ENCODE measurements around the gene CHMP4B. TPM values are rescaled to one million over a fixed set of nuclear protein-coding genes. Genes with fewer than 3 reads are reported as not detected.
"Not testable (repeated sequence)": the region's sequence is repeated elsewhere in the genome, so short reads cannot be mapped to it uniquely, and the experiment has no call there.

The CHMP4B gene
- total RNA-seq, 1 experiment from 2014 or later = 34.3 TPM

DNA sequence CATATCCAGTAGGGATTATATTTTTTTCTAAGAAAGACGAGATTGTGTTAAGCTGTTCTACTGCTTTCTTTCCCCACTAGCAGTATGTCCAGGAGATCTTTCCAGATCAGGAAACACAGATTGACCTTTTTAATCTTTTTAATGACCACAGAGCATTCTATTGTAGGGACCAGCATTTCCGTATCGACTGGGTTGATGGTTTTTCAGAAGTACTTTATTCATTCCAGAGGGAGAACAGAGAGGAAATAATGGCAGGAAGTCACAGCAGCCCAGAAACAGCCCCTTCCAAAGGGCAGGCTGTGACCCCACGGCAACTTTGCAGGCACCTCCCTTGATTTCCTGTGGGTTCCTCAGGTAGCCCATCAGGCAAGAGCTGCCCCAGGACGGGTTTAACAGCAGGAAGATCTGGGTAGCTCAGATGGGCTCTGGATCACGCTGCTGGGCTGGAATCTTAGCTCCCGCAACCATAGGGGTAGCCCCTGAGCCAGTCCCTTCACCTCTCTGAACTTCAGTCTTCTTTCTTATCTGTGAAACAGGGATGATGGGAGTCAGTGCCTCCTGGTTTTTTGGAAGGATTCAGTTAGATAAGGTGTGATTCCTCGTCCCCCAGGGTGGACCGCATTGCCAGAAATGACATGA, 23.8 kb upstream of the CHMP4B start:
- in situ Hi-C loops (cut with HindIII; ENCODE audit: low pct_unique_long_range_greater_than_20kb, low sequenced_read_pairs) = no loop called here
- DNase-seq (ENCODE audit: low read depth, low spot score) = no peak

DNA sequence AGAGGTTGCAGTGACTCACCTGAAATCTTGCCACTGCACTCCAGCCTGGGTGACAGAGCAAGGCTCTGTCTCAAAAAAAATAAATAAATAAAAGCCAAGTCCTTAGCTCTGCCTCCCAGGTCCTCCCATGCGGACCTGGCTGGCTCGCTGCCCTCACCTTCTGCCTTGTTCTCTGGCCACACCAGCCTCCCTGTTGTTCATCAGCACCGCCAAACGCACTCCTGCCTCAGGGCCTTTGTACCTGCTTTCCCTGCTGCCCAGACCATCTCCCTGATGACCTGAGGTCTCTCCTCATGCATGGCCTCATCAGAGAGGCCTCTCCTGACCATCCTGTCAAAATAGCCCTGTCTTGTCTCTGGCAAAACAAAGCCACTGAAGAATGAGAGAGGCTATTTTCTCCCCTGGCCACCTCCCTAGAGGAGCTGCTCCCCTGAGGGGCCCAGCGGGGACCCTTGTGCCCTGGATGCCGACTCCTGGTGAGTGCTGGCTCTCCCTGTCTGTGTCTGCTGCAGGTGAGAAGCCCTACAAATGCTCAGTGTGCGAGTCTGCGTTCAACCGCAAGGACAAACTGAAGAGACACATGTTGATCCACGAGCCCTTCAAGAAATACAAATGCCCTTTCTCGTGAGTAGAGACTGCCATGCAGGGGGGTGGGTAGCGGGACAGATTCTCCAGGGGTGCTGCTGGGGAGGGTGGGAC, 22.6 kb upstream of the CHMP4B start:
- DNase-seq (ENCODE audit: low read depth, low spot score) = no peak
- in situ Hi-C loops (cut with HindIII; ENCODE audit: low pct_unique_long_range_greater_than_20kb, low sequenced_read_pairs) = no loop called here

DNA sequence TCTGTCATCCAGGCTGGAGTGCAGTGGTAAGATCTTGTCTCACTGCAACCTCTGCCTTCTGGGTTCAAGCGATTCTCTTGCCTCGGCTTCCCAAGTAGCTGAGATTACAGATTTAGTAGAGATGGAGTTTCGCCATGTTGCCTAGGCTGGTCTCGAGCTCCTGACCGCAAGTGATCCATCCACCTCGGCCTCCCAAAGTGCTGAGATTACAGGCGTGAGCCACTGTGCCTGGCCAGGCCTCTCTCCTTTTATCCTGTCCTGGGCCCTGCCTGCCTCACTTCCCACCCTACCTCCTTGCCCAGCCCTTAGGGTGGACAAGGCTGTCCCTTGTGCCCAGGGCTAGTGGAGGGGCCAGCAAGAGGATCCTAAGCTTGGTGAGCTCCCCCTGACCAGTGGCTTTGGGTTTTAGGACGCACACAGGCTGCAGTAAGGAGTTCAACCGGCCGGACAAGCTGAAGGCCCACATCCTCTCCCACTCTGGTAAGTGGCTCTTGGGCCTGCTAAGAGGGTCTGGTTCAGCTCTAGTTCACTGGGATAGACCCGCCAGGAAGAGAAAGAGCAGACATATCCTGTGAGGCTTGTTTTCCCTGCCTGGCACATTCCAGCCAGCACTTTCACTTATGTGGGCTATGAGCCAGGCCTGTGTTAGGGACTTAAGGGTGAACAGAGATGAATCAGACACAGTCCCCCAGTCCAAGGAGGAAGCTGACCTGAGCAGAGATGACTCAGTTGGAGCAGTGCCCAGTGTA, 21.9 kb upstream of the CHMP4B start:
- in situ Hi-C loops (cut with HindIII; ENCODE audit: low pct_unique_long_range_greater_than_20kb, low sequenced_read_pairs) = no loop called here
- DNase-seq (ENCODE audit: low read depth, low spot score) = no peak

DNA sequence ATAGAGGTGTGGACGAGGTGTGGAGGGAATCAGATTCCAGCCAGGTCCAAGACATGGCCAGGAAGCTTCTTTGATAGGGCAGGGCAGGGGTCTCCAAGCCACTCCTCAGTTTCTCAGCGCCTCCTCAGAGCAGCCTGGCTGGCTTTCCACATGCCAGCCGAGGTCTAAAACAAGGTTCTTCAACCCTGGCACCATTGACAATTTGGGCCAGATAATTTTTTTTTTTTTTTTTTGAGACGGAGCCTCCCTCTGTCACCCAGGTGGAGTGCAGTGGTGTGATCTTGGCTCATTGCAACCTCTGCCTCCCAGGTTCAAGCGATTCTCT, 21.3 kb upstream of the CHMP4B start:
- in situ Hi-C loops (cut with HindIII; ENCODE audit: low pct_unique_long_range_greater_than_20kb, low sequenced_read_pairs) = no loop called here
- DNase-seq (ENCODE audit: low read depth, low spot score) = no peak

DNA sequence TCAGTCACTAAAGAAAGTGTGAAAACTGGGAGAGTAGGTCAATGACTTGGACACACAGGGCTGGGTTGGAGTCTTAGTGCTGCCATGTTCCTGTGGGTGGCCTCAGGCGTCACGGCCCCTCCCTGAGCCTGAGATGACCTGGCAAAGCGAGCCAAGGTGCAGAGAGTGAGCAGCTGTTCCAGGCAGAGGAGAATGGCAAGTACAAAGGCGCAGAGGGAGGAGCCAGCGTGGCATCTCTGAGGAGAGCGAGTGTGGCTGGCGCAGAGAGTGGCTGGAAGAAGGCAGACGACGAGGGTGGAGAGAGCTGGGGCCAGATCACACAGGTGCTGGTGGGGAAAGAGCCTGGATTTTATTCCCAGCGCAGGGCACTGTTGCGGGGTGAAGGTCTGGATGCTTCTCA, 20.6 kb upstream of the CHMP4B start:
- no peak for DNase-seq (ENCODE audit: low read depth, low spot score)
- in situ Hi-C loops (cut with HindIII; ENCODE audit: low pct_unique_long_range_greater_than_20kb, low sequenced_read_pairs) = no loop called here

DNA sequence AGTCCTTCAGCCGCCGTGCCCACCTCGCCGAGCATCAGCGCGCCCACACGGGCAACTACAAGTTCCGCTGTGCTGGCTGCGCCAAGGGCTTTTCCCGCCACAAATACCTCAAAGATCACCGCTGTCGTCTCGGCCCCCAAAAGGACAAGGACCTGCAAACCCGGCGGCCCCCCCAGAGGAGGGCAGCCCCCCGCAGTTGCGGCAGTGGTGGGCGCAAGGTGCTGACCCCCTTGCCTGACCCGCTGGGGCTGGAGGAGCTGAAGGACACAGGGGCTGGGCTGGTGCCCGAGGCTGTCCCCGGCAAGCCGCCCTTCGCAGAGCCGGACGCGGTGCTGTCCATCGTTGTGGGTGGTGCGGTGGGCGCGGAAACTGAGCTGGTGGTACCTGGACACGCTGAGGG, 20.1 kb upstream of the CHMP4B start:
- in situ Hi-C loops (cut with HindIII; ENCODE audit: low pct_unique_long_range_greater_than_20kb, low sequenced_read_pairs) = no loop called here
- no peak for DNase-seq (ENCODE audit: low read depth, low spot score)

DNA sequence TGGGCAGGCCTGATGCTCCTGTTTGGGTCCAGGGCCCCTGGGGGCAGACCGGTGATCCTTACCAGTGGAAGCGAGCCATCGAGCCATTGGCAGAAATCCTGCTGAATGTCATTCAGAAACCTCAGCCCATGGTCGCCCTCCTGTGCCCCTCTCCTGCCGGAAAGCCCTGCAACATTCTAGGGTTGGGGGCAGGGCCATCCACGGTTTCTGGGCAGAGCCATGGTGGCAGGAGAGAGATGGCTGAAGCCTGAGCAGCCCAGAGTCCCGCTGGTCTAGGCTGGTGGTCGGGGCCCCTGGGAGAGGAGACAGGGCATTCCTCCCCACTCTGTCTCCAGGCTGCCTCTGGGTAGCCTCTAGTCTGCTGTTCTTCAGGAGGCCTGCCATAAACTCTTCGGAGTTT, 19.6 kb upstream of the CHMP4B start:
- DNase-seq (ENCODE audit: low read depth, low spot score) = no peak
- in situ Hi-C loops (cut with HindIII; ENCODE audit: low pct_unique_long_range_greater_than_20kb, low sequenced_read_pairs) = no loop called here

DNA sequence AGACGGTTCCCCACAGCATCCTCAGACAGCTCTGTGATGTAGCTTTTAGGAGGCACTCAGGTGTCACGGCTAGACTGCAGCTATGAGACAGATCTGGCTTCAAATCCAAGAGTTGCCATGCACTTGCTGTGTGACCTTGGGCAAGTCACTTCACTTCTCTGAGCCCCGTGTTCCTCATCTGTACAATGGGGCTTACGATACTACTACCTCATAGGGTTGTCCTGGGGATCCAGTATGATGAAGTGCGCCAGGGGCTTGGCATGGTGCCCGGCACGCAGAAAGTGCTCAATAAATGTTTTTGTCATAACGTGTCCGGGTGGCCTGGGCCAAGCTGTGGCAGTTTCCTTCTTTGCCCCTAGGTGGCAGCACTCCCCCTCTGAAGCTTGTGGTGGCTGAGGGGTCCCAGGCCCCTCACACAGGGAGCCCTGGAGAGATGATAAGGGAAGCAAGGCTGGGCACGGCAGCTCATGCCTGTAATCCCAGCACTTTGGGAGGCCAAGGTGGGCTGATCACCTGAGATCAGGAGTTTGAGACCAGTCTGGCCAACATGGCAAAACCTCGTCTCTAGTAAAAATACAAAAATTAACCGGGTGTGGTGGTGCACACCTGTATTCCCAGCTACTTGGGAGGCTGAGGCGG, 19.1 kb upstream of the CHMP4B start:
- in situ Hi-C loops (cut with HindIII; ENCODE audit: low pct_unique_long_range_greater_than_20kb, low sequenced_read_pairs) = no loop called here
- DNase-seq (ENCODE audit: low read depth, low spot score) = peak; percentile 62

DNA sequence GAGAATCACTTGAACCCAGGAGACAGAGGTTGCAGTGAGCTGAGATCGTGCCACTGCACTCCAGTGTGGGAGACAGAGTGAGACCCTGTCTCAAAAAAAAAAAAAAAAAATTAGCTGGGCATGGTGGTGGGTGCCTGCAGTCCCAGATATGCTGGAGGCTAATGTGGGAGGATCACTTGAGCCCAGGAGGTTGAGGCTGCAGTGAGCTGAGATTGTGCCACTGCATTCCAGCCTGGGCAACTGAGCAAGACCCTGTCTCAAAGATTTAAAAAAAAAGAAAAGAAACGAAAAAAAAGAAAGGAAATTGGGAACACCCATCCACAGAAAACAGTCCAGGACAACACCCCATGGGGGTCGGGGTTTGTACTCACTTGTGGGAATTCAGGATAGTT, 18.6 kb upstream of the CHMP4B start:
- DNase-seq (ENCODE audit: low read depth, low spot score); in situ Hi-C loops (cut with HindIII; ENCODE audit: low pct_unique_long_range_greater_than_20kb, low sequenced_read_pairs): not testable (repeated sequence)

DNA sequence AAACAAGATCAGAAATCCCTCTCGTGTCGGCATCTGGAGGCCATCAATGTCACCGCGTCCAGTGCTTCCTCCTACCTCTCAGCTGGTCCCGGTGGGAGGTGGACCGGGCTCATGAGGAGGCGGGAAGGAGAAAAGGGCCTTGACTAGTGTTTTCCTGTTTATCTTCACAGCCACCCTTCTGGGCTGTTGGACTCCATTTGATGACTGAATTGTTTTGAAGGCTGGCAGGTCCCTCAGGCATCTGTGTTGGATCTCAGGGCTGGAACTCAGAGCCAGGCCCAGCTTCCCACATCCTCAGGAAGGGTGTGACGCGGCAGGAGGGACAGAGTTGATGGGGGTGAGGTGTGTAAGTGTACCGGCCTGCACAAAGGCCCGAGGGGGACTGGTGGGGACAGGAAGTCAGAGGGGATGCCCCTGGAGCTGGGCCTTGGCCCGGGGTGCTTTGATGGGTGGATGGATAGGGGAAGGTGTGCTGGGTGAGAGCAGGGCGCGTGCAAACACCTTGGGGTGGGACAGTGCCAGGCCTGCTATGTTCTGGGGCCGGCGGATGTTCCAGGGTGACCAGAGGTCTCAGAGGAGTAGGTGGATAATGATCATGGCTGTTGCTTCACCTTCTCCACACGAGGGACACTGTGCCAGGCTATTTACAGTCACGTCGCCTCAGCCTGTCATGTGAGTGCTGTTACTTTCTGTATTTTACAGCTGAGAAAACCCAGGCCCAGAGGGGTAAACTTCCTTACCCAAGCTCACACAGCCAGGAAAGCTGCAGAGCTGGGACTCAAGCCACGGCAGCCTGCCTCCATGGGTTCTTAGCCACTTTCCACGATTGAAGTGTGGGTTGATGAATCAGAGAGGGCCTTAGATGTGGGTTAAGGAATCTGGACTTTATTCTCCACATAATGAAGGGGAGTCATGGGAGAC, 17.9 kb upstream of the CHMP4B start:
- in situ Hi-C loops (cut with HindIII; ENCODE audit: low pct_unique_long_range_greater_than_20kb, low sequenced_read_pairs) = no loop called here
- no peak for DNase-seq (ENCODE audit: low read depth, low spot score)

DNA sequence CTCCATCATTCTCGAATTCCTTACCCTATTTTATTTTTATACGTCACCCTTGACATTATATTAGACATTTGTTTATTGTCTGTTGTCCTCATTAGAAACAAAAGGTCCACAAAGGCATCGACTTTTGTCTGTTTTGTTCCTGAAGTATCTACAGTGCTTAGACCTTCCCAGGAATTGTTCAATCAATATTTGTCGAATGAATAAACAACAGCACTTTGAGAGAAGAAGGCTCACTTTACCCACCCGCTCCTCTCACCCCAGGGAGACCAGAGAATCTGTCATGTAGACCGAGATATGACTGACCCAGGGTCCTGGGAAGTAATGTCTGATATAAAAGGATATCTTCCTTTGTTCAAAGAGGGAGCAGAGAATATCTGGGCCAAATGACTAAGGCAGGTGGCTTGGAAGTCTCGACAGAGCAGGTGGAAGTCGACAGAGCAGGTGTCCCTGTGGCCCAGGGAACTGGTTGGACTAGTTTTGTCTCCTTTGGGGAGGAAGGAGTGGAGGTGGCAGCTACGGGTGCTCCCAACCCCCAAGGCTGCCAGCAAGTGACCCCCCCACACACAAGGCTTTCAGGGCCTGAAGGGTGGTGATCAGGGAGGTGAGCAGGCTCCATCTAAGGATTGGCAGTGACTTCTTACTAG, 14.8 kb upstream of the CHMP4B start:
- DNase-seq (ENCODE audit: low read depth, low spot score) = no peak
- in situ Hi-C loops (cut with HindIII; ENCODE audit: low pct_unique_long_range_greater_than_20kb, low sequenced_read_pairs) = no loop called here

DNA sequence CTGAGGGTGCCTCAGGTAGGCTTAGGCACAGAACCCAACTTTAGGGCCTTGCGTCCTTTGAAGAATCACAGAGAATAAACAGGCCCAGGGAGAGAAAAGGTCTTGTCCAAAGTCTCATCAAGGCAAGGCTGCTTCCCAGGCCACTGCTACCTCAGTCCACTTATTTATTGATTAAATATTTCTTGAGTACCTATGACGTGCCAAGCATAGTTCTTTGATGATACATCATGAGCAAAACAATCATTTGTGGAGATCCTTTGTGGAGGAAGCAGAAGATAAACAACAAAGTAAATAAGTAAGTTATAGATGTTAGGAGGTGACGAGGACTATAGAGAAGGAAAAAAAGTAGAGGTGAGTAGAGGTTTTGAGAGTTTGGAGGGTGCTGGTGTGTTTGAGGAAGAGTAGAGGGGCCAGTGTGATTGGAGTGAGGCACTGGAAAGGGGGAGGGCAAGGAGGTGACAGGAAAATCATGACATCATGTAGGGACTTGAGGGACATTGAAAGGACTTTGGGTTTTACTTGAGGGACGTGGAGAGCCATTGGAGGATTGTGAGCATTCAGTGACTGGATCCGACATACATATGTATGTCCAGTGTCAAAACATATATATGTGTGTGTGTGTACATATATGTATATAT, 14.1 kb upstream of the CHMP4B start:
- in situ Hi-C loops (cut with HindIII; ENCODE audit: low pct_unique_long_range_greater_than_20kb, low sequenced_read_pairs) = no loop called here
- no peak for DNase-seq (ENCODE audit: low read depth, low spot score)

DNA sequence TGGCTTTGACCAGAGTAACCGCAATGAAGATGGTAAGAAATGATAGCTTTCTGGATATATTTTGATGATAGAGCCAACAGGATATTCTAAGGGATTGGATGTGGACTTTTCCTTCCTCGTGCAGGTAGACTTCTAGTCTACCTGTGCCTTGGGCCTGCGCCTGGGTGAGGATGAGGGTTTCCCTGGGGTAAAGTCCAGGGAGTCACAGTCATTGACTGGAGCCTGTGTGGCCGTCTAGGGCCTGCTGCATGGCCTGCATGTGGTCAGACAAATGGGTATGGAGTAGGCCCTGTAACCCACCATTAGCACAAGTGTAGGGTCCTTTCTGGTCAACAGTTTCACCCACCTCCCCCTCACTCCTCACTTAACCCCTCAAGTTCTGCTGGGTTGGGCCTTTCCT, 12.7 kb upstream of the CHMP4B start:
- DNase-seq (ENCODE audit: low read depth, low spot score) = no peak
- in situ Hi-C loops (cut with HindIII; ENCODE audit: low pct_unique_long_range_greater_than_20kb, low sequenced_read_pairs) = no loop called here

DNA sequence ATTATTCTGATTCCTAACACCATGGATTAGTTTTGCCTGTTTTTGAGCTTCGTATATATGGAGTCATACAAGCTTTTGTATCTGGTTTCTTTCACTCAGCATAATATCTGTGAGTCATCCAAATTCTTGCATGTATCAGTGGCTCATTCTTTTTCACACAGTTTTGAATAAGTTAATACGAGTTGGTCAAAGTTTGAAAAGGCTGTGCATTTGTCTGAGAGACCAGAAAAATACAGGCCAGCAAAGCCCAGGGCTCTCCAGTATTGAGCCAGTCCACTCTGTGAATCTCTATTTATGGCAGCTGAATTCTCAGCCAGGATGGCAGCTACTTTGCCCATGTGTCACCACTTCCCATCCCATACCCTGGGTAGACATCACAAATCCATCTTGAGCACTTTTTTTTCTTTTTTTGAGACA, 7.2 kb upstream of the CHMP4B start:
- DNase-seq (ENCODE audit: low read depth, low spot score) = no peak
- in situ Hi-C loops (cut with HindIII; ENCODE audit: low pct_unique_long_range_greater_than_20kb, low sequenced_read_pairs) = no loop called here

DNA sequence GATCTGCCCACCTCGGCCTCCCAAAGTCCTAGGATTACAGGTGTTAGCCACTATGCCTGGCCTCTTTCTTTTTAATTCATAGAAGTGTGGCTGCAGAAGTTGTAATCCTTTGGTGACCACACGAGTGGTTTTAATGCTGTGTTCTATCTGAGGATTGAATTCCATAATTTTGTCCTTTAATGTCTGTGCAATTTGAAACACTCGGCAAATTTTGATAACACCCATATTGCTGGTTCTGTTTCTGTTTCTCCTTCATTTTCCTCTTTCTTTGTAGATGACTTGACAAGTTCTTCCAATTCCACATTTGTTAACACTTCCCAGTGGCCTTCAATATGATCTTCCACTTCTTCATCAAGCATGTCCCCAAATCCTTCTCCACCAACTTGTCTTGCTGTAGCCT, 2.8 kb upstream of the CHMP4B start:
- no peak for DNase-seq (ENCODE audit: low read depth, low spot score)
- in situ Hi-C loops (cut with HindIII; ENCODE audit: low pct_unique_long_range_greater_than_20kb, low sequenced_read_pairs) = no loop called here

DNA sequence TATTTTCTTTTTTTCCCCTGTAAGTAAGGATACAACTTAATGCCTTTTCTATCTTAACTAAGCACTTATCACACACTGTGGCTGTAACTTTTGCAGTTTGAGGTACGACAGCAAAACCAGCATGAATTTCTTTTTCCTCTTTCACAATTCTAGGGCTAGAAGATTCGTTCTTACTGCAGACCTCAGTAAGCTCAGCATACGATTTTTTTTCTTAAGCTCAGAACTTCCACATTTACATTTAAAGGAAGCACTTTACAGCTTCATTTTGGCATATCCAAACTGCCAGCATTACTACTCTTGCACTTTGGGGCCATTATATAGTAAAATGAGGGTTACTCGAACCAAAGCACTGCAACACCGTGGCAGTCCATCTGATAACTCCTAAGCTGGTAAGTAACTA, 889 bp upstream of the CHMP4B start:
- in situ Hi-C loops (cut with HindIII; ENCODE audit: low pct_unique_long_range_greater_than_20kb, low sequenced_read_pairs) = no loop called here
- DNase-seq (ENCODE audit: low read depth, low spot score) = no peak

DNA sequence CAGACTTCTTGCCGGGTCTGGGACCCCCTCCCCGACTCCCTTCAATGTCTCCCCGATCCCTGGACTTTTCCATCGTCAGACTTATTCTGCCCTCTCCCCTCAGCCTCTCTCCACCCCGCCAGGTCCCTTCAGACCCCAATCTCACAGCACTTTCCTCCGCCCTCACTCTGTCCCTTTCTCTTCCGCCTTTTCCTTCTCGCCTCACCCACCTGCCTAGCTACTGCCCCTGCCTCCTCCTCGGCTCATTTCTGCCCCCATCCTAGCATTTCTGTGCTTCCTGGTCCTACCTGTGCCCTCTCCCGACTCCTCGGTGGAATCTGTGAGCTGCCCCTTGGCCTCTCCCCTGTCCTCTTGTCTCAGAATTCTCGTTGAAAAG, 616 bp downstream of the CHMP4B start:
- DNase-seq (ENCODE audit: low read depth, low spot score) = peak; percentile 7
- in situ Hi-C loops (cut with HindIII; ENCODE audit: low pct_unique_long_range_greater_than_20kb, low sequenced_read_pairs) = no loop called here
